ENCODE measurements around the gene NF2. TPM values are rescaled to one million over a fixed set of nuclear protein-coding genes. Genes with fewer than 3 reads are reported as not detected.

The NF2 gene
- total and polyA plus RNA-seq, 2 of the 8 experiments (the other 6 are each of a cell fraction or from before 2014, with no cell fraction given): 17.6 to 53.6 TPM

- TF ChIP-seq USF2 (IDR thresholded peaks at IDR 0.05; ENCODE audit: low read length) (no peak), ZNF274 (IDR thresholded peaks at IDR 0.05; ENCODE audit: borderline replicate concordance, extremely low read depth, low read length) (no peak), KDM1A (IDR thresholded peaks at IDR 0.05; ENCODE audit: borderline replicate concordance, low read length) (no peak), CTBP2 (IDR thresholded peaks at IDR 0.05; ENCODE audit: borderline replicate concordance, insufficient read depth, insufficient read length, low read length) (no peak), SIX5 (IDR thresholded peaks at IDR 0.05; ENCODE audit: low read depth, low read length) (no peak), GTF2F1 (IDR thresholded peaks at IDR 0.05; ENCODE audit: borderline replicate concordance, low read depth, low read length) (no peak)
These were observed 44.7 kb downstream of the NF2 start (continued) for GRCh38 chr22:29647954-29648737.
